NCI-H345 (cell line): Measurements from ENCODE around the gene EPHB4.
A peak's percentile ranks its signal among the peaks of the same experiment; 100 is the strongest.

Source experiments
- DNase-seq: peaks from one replicate; lab custom pipeline; 2025; lab: John Stamatoyannopoulos, UW

EPHB4 gene

DNA sequence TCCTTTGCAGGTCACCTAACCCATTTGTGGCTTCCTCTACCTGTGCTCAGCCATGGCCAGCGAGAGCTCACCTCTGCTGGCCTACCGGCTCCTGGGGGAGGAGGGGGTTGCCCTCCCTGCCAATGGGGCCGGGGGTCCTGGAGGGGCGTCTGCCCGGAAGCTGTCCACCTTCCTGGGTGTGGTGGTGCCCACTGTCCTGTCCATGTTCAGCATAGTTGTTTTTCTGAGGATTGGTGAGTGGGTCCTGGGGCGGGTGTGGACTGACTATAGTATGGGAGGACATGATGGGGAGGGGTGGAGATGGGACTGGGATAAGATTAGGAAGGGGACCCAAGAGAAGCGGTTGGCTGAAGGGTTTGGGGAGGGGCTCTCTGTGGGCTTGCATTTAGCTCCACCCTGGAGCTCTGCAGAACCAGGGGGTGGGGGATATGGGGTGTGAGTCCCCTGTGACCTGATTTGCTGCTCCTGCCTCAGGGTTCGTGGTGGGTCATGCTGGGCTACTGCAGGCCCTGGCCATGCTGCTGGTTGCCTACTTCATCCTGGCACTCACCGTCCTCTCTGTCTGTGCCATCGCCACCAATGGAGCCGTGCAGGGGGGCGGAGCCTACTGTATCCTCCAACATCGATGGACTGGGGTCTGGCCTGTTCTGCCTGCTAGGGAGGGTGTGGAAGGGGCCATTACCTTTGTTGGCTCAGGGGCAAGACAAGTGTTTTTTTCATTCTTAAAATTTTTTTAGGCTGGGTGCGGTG, 27.0 kb upstream of the EPHB4 start:
- no peak for DNase-seq

DNA sequence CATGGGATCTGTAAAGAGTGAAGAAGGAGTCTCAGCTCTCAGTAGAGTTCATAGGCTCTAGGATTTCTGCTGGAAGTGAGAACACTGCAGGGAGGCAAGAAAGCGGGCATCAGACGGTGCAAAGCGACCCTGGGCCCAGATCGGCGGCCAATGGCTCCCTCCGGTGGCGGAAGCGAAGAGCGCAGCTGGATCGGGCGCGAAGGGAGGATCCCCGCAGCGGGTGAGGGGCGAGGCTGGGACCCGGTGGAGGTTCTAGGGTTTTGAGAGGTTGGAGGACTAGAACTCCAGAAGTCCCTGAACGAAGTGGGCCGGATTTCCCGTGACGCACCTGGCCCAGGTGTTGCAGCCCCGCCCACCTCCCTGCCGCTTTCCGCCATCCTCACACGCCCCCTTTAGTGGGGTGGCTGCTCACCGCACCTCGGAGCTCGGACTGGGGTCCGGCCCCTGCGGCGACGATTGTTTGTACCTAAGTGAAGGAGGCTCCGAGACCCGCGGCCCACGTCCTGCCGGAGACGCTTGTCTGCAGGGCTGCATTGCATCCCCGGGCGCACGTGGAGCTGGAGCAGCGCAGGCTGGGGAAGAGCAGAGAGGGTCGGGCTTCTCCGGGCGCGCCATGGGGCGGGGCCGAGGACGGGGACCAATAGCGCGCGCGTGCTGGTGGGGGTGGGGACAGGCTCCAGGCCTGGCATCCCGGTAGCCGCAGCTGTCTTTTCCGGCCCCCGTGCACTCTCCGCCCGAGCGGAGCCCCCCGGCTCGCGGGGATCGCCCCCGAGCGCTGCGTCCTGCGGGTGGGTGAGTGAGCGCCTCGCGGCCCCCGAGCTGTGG, 24.9 kb upstream of the EPHB4 start, which contains the start of gene SLC12A9:
Gene SLC12A9, plus strand, starts transcription at position 666 of the 825 bp plus-strand sequence. CDS start 1,485 bp downstream, outside the sequence.
- DNase-seq: peak; percentile 91

DNA sequence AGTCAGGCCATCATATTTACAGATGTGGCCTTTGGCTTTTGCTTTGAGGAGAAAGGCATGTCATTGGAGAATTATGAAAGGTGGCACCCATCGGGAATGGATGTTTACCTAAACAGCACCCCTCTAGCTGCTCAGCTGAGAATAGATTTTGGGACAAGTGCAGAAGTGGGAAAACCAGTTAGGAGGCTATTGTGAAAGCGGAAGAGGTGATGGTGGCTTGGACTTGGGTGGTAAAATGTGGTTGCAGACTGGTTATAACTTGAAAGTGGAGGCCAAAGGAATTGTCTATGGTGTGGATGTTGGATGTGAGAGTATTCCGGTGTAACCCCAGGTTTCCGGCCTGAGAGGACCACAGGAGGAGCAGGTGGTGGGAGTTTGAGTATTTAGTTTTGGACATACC, 20.0 kb upstream of the EPHB4 start:
- no peak for DNase-seq

DNA sequence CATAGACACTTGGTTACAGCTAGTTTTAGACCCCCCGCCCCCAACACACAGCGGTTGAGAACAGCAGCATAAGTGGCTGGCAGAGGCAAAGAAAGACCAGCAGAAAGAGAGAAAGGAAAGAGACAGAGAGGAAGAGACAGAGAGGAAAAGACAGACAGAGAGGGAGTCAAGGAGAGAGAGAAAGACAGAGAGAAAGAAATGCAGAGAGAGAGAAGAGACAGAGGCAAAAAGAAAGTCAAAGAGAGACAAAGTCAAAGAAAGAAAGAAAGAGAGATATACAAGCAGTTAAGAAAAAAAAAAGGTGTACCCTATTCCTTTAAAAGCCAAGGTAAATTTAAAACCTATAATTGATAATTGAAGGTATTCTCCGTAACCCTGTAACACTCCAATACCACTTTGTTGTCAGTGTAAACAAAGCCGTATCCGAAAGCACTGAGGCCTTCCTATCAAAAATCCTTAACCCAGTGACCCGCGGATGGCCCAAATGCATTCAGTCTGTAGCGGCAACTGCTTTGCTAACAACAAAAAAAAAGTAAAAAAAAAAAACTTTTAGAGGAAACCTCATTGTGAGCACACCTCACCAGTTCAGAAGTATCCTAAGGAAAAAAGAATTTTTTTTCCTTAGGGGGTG, 13.3 kb upstream of the EPHB4 start:
- DNase-seq: no peak

DNA sequence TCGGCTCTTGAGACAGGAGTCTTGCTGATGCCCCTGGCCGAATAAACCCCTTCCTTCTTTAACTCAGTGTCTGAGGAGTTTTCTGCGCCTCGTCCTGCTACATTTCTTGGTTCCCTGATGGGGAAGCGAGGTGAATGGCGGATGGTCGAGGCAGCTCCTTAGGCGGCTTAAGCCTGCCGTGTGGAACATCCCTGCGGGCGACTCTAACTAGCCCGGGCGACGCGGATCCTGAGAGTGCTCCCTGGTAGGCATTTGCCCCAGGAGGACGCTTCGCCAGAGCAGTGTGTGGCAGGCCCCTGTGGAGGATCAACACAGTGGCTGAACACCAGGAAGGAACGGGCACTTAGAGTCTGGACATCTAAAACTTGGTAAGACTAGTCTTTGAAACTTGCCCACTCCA, 12.0 kb upstream of the EPHB4 start:
- no peak for DNase-seq

DNA sequence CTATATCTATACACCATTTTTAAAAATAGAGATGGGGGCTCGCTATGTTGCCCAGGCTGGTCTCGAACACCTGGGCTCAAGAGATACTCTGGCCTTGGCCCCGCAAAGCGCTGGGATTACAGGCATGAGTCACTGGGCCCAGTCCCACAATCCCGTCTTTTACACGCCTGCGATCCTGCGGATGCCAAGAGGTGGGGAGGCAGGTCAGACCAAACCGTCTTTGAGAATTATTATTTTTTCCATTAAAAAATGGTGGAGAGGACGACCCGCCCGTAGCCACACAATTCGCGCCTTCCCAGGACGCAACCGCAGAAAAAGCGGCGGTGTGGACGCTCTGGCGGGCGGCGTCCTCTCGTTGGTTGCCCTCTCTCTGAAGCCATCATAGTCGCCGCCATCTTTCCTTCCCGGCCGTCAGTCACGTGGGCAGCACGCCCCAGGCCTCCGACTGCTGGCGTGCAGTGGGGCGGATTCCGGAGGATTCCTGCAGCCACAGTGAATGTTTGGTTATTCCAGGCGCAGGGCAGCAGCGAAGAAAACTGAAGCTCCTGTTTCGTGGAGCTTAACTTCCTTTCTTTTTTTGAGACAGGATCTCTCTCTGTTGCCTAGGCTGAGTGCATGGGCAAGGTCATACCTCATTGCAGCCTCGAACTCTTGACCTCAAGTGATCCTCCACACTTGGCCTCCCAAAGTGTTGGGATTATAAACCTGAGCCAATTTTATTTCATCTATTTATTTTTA, 9.9 kb upstream of the EPHB4 start:
- peak; percentile 84 for DNase-seq

DNA sequence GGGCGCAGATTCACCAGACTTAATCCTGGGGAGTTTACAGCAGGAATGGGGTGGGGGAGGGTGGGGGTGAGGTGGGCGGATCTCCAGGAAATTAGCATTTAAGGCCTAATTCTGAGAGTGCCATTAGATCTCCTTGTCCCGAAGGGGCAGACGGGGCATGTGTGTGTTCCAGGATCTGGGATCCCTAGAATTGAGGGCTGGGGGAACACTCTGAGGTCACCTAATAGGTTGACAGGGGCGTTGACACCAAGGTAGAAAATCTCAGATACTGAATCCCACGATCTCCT, 9.4 kb upstream of the EPHB4 start:
- no peak for DNase-seq

DNA sequence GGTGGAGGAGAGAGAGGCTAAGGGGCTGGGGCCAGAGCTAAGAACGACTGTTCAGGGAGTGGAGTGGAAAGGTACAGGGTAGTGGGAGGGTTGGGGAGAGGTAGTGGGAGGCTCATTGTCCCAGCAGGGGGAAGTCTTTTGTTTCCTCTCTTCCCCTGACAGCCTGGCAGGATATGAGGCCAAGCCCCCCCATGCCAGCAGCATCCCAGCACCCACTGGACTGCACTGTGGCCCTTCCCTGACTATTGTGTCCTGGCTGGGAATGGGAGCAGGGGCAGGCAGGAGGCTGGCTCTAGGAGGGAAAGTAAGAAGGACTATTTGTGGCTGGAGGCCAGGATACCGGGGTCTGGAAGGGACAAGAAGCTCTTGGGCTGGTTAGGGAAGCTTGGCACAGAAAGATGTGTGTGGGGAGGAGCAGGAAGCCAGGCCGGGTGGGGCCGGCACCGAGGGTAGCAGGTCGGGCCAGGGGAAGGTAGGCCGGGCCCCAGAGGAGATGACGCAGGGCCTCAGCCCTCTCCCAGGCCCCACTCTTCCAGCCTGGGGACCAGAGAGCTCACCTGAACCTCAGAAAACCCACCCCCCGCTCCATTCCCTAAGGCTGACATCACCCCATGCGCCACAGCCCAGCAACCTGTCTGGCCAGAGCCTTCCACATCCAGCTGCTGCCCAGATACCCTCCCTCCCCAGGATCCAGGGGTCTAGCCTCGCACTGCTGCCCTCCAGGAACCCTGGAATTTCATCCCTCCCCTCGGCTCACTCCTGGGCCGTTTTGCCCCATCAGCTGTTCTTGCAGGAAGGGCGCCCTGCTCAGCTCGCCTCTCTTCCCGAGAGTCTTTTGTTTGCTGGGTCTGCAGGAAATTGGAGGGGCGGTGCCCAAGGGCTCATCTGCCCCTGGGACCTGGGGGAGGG, 8.8 kb upstream of the EPHB4 start:
- no peak for DNase-seq

DNA sequence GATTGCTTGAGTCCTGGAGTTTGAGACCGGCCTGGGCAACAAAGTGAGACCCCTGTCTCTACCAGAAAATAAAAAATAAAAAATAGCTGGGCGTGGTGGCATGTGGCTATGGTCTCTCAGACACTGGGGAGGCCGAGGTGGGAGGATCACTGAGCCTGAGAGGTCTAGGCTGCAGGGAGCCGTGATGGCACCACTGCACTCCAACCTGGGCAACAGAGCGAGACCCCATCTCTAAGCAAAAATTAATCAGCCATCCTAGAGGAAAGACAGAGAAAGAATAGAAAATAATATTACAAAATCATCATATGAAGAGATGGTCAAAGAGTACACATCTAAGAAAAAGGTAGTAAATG, 4.9 kb upstream of the EPHB4 start:
- DNase-seq: no peak

DNA sequence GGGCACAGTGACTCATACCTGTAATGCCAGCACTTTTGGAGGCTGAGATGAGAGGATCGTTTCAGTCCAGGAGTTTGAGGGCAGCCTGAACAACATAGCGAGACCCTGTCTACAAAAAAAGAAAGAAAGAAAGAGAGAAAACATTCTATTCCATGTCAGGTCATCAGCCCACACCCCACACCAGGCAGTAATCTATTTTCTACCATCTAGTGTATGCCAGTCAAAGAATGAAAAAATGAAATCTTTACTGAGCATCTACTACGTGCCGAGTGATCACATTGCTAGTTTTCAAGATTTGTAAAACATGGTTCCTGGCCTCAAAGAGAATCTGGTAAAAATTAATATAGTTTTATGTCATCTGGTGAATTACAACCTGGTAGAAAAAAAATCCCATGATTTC, 3.1 kb upstream of the EPHB4 start:
- no peak for DNase-seq

DNA sequence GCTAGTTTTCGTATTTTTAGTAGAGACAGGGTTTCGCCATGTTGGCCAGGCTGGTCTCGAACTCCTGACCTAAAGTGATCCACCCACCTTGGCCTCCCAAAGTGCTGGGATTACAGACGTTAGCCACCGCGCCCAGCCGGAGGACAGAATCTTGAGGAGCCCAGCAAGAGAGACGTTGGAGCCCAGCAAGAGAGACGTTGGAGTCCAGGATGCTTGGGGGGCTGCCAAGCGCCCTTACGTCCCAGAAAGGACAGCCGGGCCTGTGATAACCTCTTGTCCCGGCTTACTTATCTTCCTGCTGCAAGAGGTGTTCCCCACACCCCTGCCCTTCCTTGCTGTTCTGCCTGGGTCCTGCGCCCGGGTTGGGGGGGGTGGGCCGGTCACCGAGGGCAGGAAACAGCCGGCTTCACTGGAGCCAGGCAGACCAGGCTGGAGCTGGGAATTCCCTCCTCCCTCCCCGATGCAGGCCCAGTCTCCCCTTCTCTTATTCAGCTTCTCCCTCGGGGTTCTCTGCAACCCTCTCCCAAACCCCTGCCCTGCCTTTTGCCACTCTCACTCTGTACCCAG, 1.9 kb upstream of the EPHB4 start:
- no peak for DNase-seq

DNA sequence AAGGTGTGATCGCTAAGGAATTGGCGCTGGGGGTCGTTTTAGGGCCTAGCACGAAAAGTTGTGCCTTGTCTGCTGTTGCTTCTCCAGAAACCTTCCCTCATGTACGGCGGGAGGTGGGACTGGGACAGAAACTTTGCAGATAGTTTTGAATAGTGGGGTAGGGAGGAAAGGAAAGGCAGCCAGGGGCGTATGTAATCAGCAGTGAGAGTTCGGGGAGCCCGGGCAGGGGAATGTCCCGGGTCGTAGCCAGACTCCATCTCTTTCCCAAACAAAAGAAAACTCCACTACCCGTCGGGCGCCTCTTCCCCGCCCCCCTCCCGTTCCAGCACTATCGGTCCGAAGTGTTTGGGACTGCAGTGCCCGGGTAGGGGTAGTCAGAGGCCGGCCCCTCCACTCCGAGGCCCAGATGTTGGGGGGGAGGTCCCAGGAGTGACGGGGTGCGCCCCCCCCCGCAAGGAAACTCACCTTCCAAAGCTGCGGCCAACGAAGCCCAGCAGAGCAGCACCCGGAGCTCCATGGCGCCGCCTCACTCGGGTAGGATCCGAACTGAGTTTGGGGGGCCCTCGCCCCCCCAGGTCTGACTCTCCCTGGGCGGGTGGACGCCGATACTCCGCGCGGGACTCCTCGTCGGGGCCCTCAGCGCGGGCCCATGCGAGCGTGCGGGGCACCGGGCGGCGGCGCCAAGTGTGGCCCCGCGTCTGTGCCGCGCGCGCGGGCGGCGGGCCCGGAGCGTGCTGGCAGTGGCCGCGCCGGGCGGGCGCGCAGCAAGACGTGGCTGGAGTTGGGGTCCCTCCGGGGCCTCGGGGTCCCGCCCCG, 601 bp downstream of the EPHB4 start:
- no peak for DNase-seq

DNA sequence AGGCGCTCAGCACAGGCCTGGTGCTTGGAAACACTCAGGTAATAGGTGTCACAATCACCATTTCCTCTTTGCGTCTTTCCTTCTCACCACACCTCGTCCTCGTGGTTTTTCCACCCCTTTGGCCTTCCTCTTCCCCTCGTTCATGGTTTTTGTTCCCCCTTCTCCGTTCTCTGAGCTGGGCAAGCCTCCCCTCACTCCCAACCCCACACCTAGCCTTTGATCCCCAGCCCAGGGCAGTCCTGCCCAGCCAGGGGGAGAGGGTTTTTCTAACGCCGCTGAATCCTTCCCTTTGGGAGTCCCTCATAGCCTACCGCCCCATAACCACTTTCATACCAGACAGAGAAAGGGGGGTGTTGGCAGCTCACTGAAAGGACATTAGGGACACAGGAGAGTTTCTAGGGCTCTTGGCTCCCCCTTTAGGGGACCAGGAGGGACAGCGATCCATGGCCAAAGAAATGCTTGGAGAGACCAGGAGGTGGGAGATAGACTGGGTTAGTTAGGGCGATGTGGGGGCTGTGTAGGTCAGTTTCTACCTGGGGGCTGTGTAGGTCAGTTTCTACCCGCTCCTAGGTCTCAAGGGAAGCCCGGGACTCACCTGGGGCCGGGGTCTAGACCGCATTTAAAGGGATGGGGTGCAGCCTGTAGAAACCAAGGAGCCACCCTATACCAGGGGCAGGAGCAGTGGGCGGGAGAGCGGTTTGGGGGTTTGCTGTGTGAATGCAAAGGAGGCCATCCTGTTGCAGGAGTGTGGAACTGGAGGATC, 1.4 kb downstream of the EPHB4 start:
- no peak for DNase-seq

DNA sequence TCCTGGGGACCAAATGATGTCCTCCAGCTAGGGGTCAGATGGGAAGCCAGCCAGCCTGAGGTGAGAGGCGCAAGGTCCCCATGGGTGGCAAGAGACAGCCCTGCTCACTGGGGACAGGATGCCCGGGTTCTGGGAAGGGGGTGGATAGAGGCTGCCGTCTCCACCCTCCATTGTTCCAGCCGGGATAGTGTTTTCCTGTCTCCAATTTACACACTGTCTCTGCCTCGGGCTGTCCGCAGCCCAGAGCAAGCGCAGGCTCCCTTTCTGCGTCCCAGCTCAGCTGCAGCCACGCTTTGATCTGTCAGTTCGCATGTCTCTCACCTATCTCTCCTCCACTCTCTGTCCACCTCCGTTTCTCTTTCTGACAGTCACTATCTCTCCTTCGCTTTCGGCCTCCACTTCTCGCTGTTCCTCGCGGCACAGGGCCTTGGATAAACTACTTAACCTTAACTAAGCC, 2.1 kb downstream of the EPHB4 start:
- DNase-seq: no peak

DNA sequence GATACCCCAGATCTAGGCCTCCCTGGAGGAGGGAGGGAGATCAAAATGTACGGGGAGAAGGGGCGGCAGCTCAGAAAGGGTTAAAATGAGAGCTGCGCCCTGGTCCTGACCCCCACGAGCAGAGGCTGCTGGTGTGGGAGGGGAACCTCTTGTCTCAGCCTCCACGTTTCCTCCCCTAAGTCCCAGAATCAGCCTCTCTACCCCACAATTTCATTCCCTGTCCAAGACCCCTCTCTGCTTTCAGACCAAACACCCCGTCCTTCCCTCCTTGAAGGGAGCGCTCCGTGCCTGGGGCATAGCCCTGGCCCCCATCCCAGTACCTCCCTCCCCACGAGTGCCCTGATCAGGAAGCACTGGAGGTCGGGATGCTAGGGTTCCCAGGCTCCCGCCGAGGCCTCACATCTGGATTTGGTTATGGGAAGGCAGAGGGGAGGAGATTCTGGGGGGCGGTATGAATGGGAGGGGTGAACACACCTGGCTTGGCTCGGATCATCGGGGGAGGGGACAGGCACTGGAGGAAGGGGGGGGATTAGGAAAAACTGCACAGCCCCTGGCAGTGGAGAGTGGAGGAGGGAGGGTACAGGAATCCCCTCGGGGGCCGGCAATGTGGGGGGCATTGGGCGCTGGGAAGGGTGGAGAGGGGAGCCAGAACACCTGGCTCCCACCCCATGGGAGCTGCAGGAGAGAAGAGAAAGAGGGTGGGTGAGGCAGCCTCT, 2.7 kb downstream of the EPHB4 start:
- DNase-seq: no peak

DNA sequence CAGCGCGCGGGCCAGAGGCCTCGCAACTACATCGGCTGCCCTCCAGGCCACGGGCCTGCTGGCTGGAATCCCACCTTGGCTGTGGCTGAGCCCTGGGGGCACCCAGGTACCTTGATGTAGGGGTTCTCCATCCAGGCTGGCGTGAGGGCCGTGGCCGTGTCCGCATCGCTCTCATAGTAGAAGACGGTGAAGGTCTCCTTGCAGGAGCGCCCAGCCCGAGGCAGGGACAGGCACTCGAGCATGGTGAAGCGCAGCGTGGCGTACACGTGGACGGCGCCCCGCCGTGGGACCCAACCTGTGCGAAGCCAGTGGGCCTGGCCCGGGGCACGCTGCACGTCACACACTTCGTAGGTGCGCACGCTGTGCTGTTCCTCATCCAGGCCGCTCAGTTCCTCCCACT, 3.8 kb downstream of the EPHB4 start:
- no peak for DNase-seq

DNA sequence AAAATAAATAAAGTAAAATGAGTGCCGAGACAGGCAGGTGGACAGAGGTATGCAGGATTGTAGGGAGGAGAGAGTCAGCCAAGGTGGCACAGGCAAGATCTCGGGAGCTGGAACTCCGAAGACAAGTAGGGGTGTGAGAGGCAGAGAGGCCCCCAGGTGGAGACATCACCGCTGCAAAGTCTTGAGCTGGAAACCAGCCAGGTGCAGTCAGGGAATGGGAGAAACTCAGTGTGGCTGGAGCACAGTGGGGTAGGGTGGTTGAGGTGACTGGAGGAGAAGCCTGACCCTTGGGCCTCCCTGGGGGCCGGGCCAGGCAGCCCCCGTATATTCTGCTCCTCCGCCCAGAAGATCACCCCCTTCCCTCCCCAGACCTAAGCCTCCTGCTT, 4.2 kb downstream of the EPHB4 start:
- no peak for DNase-seq

DNA sequence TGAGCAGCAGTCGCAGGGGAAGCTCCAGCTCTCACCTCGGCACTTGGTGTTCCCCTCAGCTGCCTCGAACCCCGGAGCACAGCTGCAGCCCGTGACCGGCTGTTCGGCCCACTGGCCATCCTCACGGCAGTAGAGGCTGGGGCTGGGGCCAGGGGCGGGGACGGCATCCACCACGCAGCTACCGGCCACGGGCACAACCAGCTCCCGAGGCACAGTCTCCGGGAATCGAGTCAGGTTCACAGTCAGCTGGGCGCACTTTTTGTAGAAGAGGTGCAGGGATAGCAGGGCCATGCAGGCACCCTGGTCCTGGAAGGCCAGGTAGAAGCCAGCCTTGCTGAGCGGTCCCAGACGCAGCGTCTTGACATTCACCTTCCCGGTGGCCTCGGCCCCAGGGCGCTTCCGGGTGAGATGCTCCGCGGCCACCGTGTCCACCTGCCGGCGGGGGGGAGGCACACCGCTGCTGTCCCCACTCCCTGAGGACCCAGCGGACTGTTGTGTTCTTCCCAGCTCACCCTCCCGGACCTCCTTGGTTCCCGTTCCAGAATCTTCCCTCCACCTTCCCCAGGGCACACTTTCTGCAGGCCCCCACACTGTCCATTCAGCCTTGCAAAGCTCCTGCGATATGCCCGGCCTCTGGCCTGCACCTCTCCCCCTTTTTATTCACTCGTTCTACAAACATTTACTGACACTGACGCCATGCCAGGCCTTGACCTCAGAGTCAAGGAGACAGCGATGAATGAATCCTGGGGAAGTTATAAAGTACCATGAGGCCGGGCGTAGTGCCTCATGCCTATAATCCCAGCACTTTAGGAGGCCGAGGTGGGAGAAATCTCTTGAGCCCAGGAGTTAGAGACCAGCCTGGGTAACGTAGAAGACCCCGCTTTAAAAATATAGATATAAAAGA, 4.8 kb downstream of the EPHB4 start:
- no peak for DNase-seq
